ENCODE results near the gene GPHN. TPM values are rescaled to one million over a fixed set of nuclear protein-coding genes. Genes with fewer than 3 reads are reported as not detected.

Gene GPHN
- total RNA-seq, 1 donor from 2014 or later: 9.4 TPM

DNA sequence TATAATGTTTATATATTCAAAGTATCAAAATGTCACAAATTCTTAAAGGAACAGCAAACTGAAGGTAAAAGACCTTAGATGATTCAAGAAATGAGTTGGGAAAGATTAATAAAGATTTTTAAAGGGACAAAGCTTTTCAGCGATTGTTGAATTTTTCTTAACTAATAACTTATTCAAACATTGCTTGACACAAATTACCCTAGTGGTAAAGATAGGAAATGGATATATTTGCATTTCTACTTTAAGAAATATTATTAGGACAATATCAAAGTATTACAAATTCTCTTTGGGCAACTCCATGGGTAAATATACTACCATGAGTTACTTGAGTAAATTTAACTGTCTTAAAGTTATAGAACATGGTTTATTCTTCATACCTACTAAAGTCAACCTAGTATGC lies 415.3 kb downstream of the GPHN start:
- Histone ChIP-seq H3K36me3 (ENCODE audit: control insufficient read depth in 3 of 3, insufficient read depth in 3 of 3, low read length in 3 of 3) (peaks cover 4 to 17% (median 10%) of the 10 kb centered on the region in 3 donors), H3K4me3 (ENCODE audit: low read length in 3 of 3) (no peak overlapping the region), H3K4me1 (ENCODE audit: control insufficient read depth in 3 of 3, insufficient read depth in 3 of 3, low read length in 3 of 3) (no peaks in the 10 kb centered on the region), H3K27me3 (ENCODE audit: control insufficient read depth in 3 of 3, insufficient read depth in 3 of 3, low read length in 3 of 3) (no peaks in the 10 kb centered on the region), H3K27ac (ENCODE audit: low read depth, low read length) (no peak overlapping the region), H3K9me3 (ENCODE audit: control insufficient read depth in 3 of 3, low read length in 3 of 3) (no peaks in the 10 kb centered on the region), H3K9ac (ENCODE audit: low read depth in 1 of 3, low read length in 3 of 3) (no peak overlapping the region)

DNA sequence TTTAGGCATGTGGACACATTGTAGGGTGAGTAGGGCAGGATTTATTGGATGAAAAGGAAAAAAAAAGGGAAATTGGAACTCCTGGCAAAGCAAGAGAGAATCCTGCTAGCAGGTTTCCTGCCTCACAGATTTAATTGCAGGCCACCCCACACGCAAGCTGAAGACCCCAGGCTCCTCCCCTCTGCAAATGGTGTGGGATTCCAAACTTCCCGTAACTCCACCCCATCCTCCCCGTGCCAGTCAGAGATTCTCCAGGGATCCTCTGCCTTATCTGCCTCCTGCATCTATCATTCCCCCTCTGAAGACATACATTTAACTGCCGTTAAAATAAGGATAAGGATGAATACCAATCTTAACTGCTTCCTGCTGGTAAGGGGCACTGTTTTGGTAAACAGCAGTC lies 431.5 kb downstream of the GPHN start:
- H3K36me3 ChIP-seq (ENCODE audit: control insufficient read depth in 3 of 3, insufficient read depth in 3 of 3, low read length in 3 of 3): peaks cover 13 to 24% (median 16%) of the 10 kb centered on the region in 3 donors
- H3K4me1 ChIP-seq (ENCODE audit: control insufficient read depth in 3 of 3, insufficient read depth in 3 of 3, low read length in 3 of 3): no peaks in the 10 kb centered on the region
- no peak overlapping the region for H3K9ac ChIP-seq (ENCODE audit: low read depth in 1 of 3, low read length in 3 of 3)
- H3K27ac ChIP-seq (ENCODE audit: low read depth, low read length): no peak overlapping the region
- H3K4me3 ChIP-seq (ENCODE audit: low read length in 3 of 3): no peak overlapping the region
- H3K9me3 ChIP-seq (ENCODE audit: control insufficient read depth in 3 of 3, low read length in 3 of 3): peaks cover 0 to 19% (median 10%) of the 10 kb centered on the region in 3 donors
- no peaks in the 10 kb centered on the region for H3K27me3 ChIP-seq (ENCODE audit: control insufficient read depth in 3 of 3, insufficient read depth in 3 of 3, low read length in 3 of 3)

- H3K9me3 ChIP-seq (ENCODE audit: control insufficient read depth in 3 of 3, low read length in 3 of 3): peaks cover 10 to 35% (median 20%) of the 10 kb centered on the region in 3 donors
- no peaks in the 10 kb centered on the region for H3K27me3 ChIP-seq (ENCODE audit: control insufficient read depth in 3 of 3, insufficient read depth in 3 of 3, low read length in 3 of 3)
- no peak overlapping the region for H3K27ac ChIP-seq (ENCODE audit: low read depth, low read length)
- peaks cover 26 to 33% (median 29%) of the 10 kb centered on the region in 3 donors for H3K36me3 ChIP-seq (ENCODE audit: control insufficient read depth in 3 of 3, insufficient read depth in 3 of 3, low read length in 3 of 3)
- H3K9ac ChIP-seq (ENCODE audit: low read depth in 1 of 3, low read length in 3 of 3): no peak overlapping the region
- peak overlapping the region in 2 of 3 donors; percentile 42 to 52 for H3K4me3 ChIP-seq (ENCODE audit: low read length in 3 of 3)
- no peaks in the 10 kb centered on the region for H3K4me1 ChIP-seq (ENCODE audit: control insufficient read depth in 3 of 3, insufficient read depth in 3 of 3, low read length in 3 of 3)
Observed at GRCh38 chr14:66944872-66945271, 436.9 kb downstream of the GPHN start.

DNA sequence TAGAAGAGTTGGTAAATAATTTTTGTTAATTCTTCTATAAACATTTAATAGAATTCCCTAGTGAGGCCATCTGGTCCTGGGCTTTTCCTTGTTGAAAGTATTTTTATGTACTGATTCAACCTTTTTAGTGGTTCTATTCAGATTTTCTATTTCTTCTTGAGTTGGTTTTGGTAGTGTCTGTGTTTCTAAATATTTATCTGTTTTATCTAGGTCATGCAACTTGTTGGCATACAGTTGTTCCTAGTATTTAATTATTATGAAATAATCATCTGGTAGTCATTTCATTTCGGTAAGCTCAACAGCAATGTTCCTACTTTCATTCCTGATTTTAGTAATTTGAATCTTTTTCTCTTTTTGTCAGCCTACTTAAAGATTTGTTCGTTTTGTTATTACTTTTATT lies 447.2 kb downstream of the GPHN start:
- Histone ChIP-seq H3K27ac (ENCODE audit: low read depth, low read length) (no peak overlapping the region), H3K4me1 (ENCODE audit: control insufficient read depth in 3 of 3, insufficient read depth in 3 of 3, low read length in 3 of 3) (no peaks in the 10 kb centered on the region), H3K9ac (ENCODE audit: low read depth in 1 of 3, low read length in 3 of 3) (no peak overlapping the region), H3K27me3 (ENCODE audit: control insufficient read depth in 3 of 3, insufficient read depth in 3 of 3, low read length in 3 of 3) (no peaks in the 10 kb centered on the region), H3K4me3 (ENCODE audit: low read length in 3 of 3) (no peak overlapping the region), H3K36me3 (ENCODE audit: control insufficient read depth in 3 of 3, insufficient read depth in 3 of 3, low read length in 3 of 3) (peaks cover 0 to 5% (median 0%) of the 10 kb centered on the region in 3 donors), H3K9me3 (ENCODE audit: control insufficient read depth in 3 of 3, low read length in 3 of 3) (peaks cover 0 to 7% (median 3%) of the 10 kb centered on the region in 3 donors)

- Histone ChIP-seq H3K27ac (ENCODE audit: low read depth, low read length) (no peak overlapping the region), H3K9me3 (ENCODE audit: control insufficient read depth in 3 of 3, low read length in 3 of 3) (peaks cover 0 to 7% (median 3%) of the 10 kb centered on the region in 3 donors), H3K27me3 (ENCODE audit: control insufficient read depth in 3 of 3, insufficient read depth in 3 of 3, low read length in 3 of 3) (no peaks in the 10 kb centered on the region), H3K4me1 (ENCODE audit: control insufficient read depth in 3 of 3, insufficient read depth in 3 of 3, low read length in 3 of 3) (no peaks in the 10 kb centered on the region), H3K4me3 (ENCODE audit: low read length in 3 of 3) (no peak overlapping the region), H3K9ac (ENCODE audit: low read depth in 1 of 3, low read length in 3 of 3) (no peak overlapping the region), H3K36me3 (ENCODE audit: control insufficient read depth in 3 of 3, insufficient read depth in 3 of 3, low read length in 3 of 3) (peaks cover 0 to 3% (median 0%) of the 10 kb centered on the region in 3 donors)
Observed at GRCh38 chr14:66959437-66960050, 451.6 kb downstream of the GPHN start.

- Histone ChIP-seq H3K4me3 (ENCODE audit: low read length in 3 of 3) (no peak overlapping the region), H3K36me3 (ENCODE audit: control insufficient read depth in 3 of 3, insufficient read depth in 3 of 3, low read length in 3 of 3) (no peaks in the 10 kb centered on the region), H3K9ac (ENCODE audit: low read depth in 1 of 3, low read length in 3 of 3) (no peak overlapping the region), H3K4me1 (ENCODE audit: control insufficient read depth in 3 of 3, insufficient read depth in 3 of 3, low read length in 3 of 3) (no peaks in the 10 kb centered on the region), H3K27me3 (ENCODE audit: control insufficient read depth in 3 of 3, insufficient read depth in 3 of 3, low read length in 3 of 3) (no peaks in the 10 kb centered on the region), H3K27ac (ENCODE audit: low read depth, low read length) (no peak overlapping the region), H3K9me3 (ENCODE audit: control insufficient read depth in 3 of 3, low read length in 3 of 3) (no peaks in the 10 kb centered on the region)
Observed at GRCh38 chr14:66965831-66966230, 457.9 kb downstream of the GPHN start.

- Histone ChIP-seq H3K9ac (ENCODE audit: low read depth in 1 of 3, low read length in 3 of 3) (no peak overlapping the region), H3K27ac (ENCODE audit: low read depth, low read length) (no peak overlapping the region), H3K4me1 (ENCODE audit: control insufficient read depth in 3 of 3, insufficient read depth in 3 of 3, low read length in 3 of 3) (no peaks in the 10 kb centered on the region), H3K27me3 (ENCODE audit: control insufficient read depth in 3 of 3, insufficient read depth in 3 of 3, low read length in 3 of 3) (no peaks in the 10 kb centered on the region), H3K36me3 (ENCODE audit: control insufficient read depth in 3 of 3, insufficient read depth in 3 of 3, low read length in 3 of 3) (no peaks in the 10 kb centered on the region), H3K4me3 (ENCODE audit: low read length in 3 of 3) (no peak overlapping the region), H3K9me3 (ENCODE audit: control insufficient read depth in 3 of 3, low read length in 3 of 3) (no peaks in the 10 kb centered on the region)
Observed at GRCh38 chr14:66972469-66972868, 464.5 kb downstream of the GPHN start.

- Histone ChIP-seq H3K4me1 (ENCODE audit: control insufficient read depth in 3 of 3, insufficient read depth in 3 of 3, low read length in 3 of 3) (no peaks in the 10 kb centered on the region), H3K9ac (ENCODE audit: low read depth in 1 of 3, low read length in 3 of 3) (no peak overlapping the region), H3K9me3 (ENCODE audit: control insufficient read depth in 3 of 3, low read length in 3 of 3) (no peaks in the 10 kb centered on the region), H3K36me3 (ENCODE audit: control insufficient read depth in 3 of 3, insufficient read depth in 3 of 3, low read length in 3 of 3) (no peaks in the 10 kb centered on the region), H3K4me3 (ENCODE audit: low read length in 3 of 3) (no peak overlapping the region), H3K27ac (ENCODE audit: low read depth, low read length) (no peak overlapping the region), H3K27me3 (ENCODE audit: control insufficient read depth in 3 of 3, insufficient read depth in 3 of 3, low read length in 3 of 3) (no peaks in the 10 kb centered on the region)
Observed at GRCh38 chr14:66974397-66975025, 466.6 kb downstream of the GPHN start.

GRCh38 chr14:66975251-66975650 lies 467.3 kb downstream of the GPHN start:
- Histone ChIP-seq H3K4me3 (ENCODE audit: low read length in 3 of 3) (no peak overlapping the region), H3K4me1 (ENCODE audit: control insufficient read depth in 3 of 3, insufficient read depth in 3 of 3, low read length in 3 of 3) (no peaks in the 10 kb centered on the region), H3K27ac (ENCODE audit: low read depth, low read length) (no peak overlapping the region), H3K9me3 (ENCODE audit: control insufficient read depth in 3 of 3, low read length in 3 of 3) (no peaks in the 10 kb centered on the region), H3K9ac (ENCODE audit: low read depth in 1 of 3, low read length in 3 of 3) (no peak overlapping the region), H3K27me3 (ENCODE audit: control insufficient read depth in 3 of 3, insufficient read depth in 3 of 3, low read length in 3 of 3) (no peaks in the 10 kb centered on the region), H3K36me3 (ENCODE audit: control insufficient read depth in 3 of 3, insufficient read depth in 3 of 3, low read length in 3 of 3) (no peaks in the 10 kb centered on the region)

- H3K27me3 ChIP-seq (ENCODE audit: control insufficient read depth in 3 of 3, insufficient read depth in 3 of 3, low read length in 3 of 3): no peaks in the 10 kb centered on the region
- no peaks in the 10 kb centered on the region for H3K4me1 ChIP-seq (ENCODE audit: control insufficient read depth in 3 of 3, insufficient read depth in 3 of 3, low read length in 3 of 3)
- H3K27ac ChIP-seq (ENCODE audit: low read depth, low read length): no peak overlapping the region
- no peaks in the 10 kb centered on the region for H3K9me3 ChIP-seq (ENCODE audit: control insufficient read depth in 3 of 3, low read length in 3 of 3)
- no peaks in the 10 kb centered on the region for H3K36me3 ChIP-seq (ENCODE audit: control insufficient read depth in 3 of 3, insufficient read depth in 3 of 3, low read length in 3 of 3)
- H3K4me3 ChIP-seq (ENCODE audit: low read length in 3 of 3): no peak overlapping the region
- no peak overlapping the region for H3K9ac ChIP-seq (ENCODE audit: low read depth in 1 of 3, low read length in 3 of 3)
Observed at GRCh38 chr14:66979101-66979974, 471.4 kb downstream of the GPHN start.
